Panc1 (cell line): ENCODE measurements around the gene HOTAIR. TPM values are rescaled to one million over a fixed set of nuclear protein-coding genes. Genes with fewer than 3 reads are reported as not detected.

ENCODE experiments used
- ATAC-seq: fragments of 200-7000 bp; cut with Tn5 transposase; 2 replicates; pipeline ENCODE4 v1.9.1; 2020; ENCODE audit warnings: mild to moderate bottlenecking, moderate library complexity
- BruUV-seq: library from RNA; stranded (reverse); fragments of 400-500 nt; replicated peaks from 2 replicates; lab custom pipeline; 2021; lab: Mats Ljungman, UMichigan
- CTCF ChIA-PET: fragments of 300-600 bp; sonication (Branson Sonifier 250); formaldehyde crosslinking; loops from one replicate; lab custom pipeline; 2022; ENCODE audit warnings: antibody characterized with exemption; lab: Charles Lee
- POLR2A ChIA-PET: fragments of 300-600 bp; sonication (Branson Sonifier 250); formaldehyde crosslinking; loops from one replicate; lab custom pipeline; 2022; ENCODE audit warnings: antibody characterized with exemption; lab: Charles Lee
- DNase-seq: peaks from one replicate; pipeline ENCODE4 v3.0.0-alpha.2; 2010; ENCODE audit warnings: low read depth, low spot score
- H3K27ac ChIP-seq: 2 replicates; pipeline ENCODE4 v1.5.1; 2011; ENCODE audit warnings: mild to moderate bottlenecking, low read length, inconsistent platforms
- H3K27me3 ChIP-seq: fragments of 200-500 bp; sonication (Bioruptor generic); 2 replicates; pipeline ENCODE4 v1.6.0; 2014; ENCODE audit warnings: low read length, inconsistent platforms; ENCODE audit not compliant: control insufficient read depth, insufficient read depth
- H3K36me3 ChIP-seq: fragments of 200-500 bp; sonication (Bioruptor generic); 2 replicates; pipeline ENCODE4 v1.5.1; 2014; ENCODE audit warnings: inconsistent platforms, mild to moderate bottlenecking, low read length, moderate library complexity; ENCODE audit not compliant: control insufficient read depth, insufficient read depth
- H3K4me1 ChIP-seq: 2 replicates; pipeline ENCODE4 v1.5.1; 2011; ENCODE audit warnings: inconsistent platforms, mild to moderate bottlenecking, low read length, moderate library complexity; ENCODE audit not compliant: control insufficient read depth, insufficient read depth
- H3K4me3 ChIP-seq, 2 experiments: 2 replicates each; pipeline ENCODE4 v1.5.1; 2011 to 2012; ENCODE audit warnings: low read depth in 2 of 2, low read length in 2 of 2, mild to moderate bottlenecking in 2 of 2, inconsistent platforms in 1 of 2, moderate library complexity in 1 of 2
- H3K9me3 ChIP-seq: fragments of 200-500 bp; sonication (Bioruptor generic); 2 replicates; pipeline ENCODE4 v1.5.1; 2014; ENCODE audit warnings: low read depth, mild to moderate bottlenecking, inconsistent platforms, low read length, moderate library complexity; ENCODE audit not compliant: control insufficient read depth, insufficient read depth
- POLR2AphosphoS5 ChIP-seq: IDR thresholded peaks from 2 replicates; pipeline ENCODE4 v1.6.1; 2012; ENCODE audit warnings: mild to moderate bottlenecking, low read depth, low read length, moderate library complexity
- SIN3A ChIP-seq: IDR thresholded peaks from 2 replicates; pipeline ENCODE4 v1.6.1; 2012; ENCODE audit warnings: low read depth, mild to moderate bottlenecking, low read length, moderate library complexity, borderline replicate concordance; ENCODE audit not compliant: insufficient read depth
- TCF7L2 ChIP-seq: IDR thresholded peaks from 2 replicates; pipeline ENCODE4 v1.6.1; 2011; ENCODE audit warnings: mild to moderate bottlenecking, low read depth, low read length, inconsistent platforms
- in situ Hi-C: cut with HindIII; loops from 2 replicates; pipeline ENCODE4 v1.10.0; 2016; ENCODE audit warnings: low sequenced_read_pairs, low pct_unique_long_range_greater_than_20kb
- intact Hi-C: fragments of 100-400 bp; cut with micrococcal nuclease; formaldehyde crosslinking; loops from one replicate; pipeline ENCODE4 v1.10.0; 2022; ENCODE audit not compliant: unreplicated experiment
- total RNA-seq: library from RNA; stranded (reverse); gene quantifications from one replicate; pipeline ENCODE4 v1.2.1, GENCODE V29; 2021; ENCODE audit not compliant: unreplicated experiment
- TF ChIP-seq, protein P1 (sequence below), 2 experiments: IDR thresholded peaks; 2 replicates each; pipeline ENCODE4 v1.6.1; 2011 to 2012; ENCODE audit warnings: low read depth in 2 of 2, control low read depth in 1 of 2, low read length in 1 of 2, mild to moderate bottlenecking in 1 of 2, moderate library complexity in 1 of 2; ENCODE audit not compliant: insufficient read depth in 1 of 2
- TF ChIP-seq, protein P2 (sequence below): fragments of 450-650 bp; IDR thresholded peaks from 2 replicates; pipeline ENCODE4 v1.5.1; 2017; ENCODE audit warnings: mild to moderate bottlenecking

Gene HOTAIR
- total RNA-seq, 1 experiment from 2014 or later, result 31.7 TPM

DNA sequence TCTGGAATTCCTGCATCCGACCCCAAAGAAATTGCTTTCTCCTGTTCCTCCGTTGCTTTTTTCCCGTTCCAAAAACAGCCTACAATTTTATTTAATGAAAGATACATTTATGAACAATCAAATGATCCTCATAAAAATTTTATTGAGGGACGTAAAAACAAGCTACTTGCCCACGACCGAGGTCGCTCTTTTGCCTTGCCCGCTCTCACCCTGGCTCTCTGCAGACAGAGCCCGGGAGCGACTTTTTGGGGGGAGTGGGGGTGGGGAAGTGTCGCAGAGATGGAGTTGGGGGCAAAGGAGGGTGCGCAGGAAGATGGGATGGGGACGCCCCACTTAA is 24.1 kb upstream of the HOTAIR start:
- intact Hi-C loops (loop anchor here (10.0 kb wide), 1 partner anchor 614 kb away; the partner anchor contains the start of gene SP1), in situ Hi-C loops (no loop called here)
- Histone ChIP-seq H3K36me3 (peaks cover 3% of the 10 kb centered on the region), H3K27me3 (no peaks in the 10 kb centered on the region), H3K9me3 (no peaks in the 10 kb centered on the region), H3K4me3 (peak overlapping the region; percentile 66 to 67), H3K27ac (peak overlapping the region; percentile 99), H3K4me1 (peaks cover 14% of the 10 kb centered on the region)
- no TSS peak for BruUV-seq
- ATAC-seq, result no peak
- TF ChIP-seq TCF7L2 (peak; percentile 63; the same call in 1 of the 2 replicates), SIN3A (no peak)
- ChIA-PET CTCF (interaction anchor here (0.6 to 1.7 kb wide), 2 partner anchors 11 to 14 kb away, joined by 6 to 9 read pairs; partner anchors contain the start of gene HOXC10), POLR2A (interaction anchor here (0.7 to 1.2 kb wide), 2 partner anchors 11 to 13 kb away, joined by 3 to 9 read pairs; no protein-coding TSS in a partner anchor)
- no peak for DNase-seq

- ChIA-PET POLR2A (interaction anchor here (0.7 to 1.2 kb wide), 2 partner anchors 10 to 12 kb away, joined by 3 to 9 read pairs; no protein-coding TSS in a partner anchor), CTCF (interaction anchor here (1.6 to 1.7 kb wide), 2 partner anchors 10 to 13 kb away, joined by 5 to 9 read pairs; partner anchors contain the start of gene HOXC10)
- DNase-seq (no peak), ATAC-seq (peak; percentile 28)
- Histone ChIP-seq H3K4me3 (peak overlapping the region; percentile 66 to 67), H3K27me3 (no peaks in the 10 kb centered on the region), H3K36me3 (peaks cover 3% of the 10 kb centered on the region), H3K9me3 (no peaks in the 10 kb centered on the region), H3K27ac (peak overlapping the region; percentile 99), H3K4me1 (peaks cover 9% of the 10 kb centered on the region)
- intact Hi-C loops, result loop anchor here (10.0 kb wide), 1 partner anchor 614 kb away; the partner anchor contains the start of gene SP1
- BruUV-seq, result no TSS peak
- in situ Hi-C loops, result no loop called here
- TF ChIP-seq, protein P1, sequence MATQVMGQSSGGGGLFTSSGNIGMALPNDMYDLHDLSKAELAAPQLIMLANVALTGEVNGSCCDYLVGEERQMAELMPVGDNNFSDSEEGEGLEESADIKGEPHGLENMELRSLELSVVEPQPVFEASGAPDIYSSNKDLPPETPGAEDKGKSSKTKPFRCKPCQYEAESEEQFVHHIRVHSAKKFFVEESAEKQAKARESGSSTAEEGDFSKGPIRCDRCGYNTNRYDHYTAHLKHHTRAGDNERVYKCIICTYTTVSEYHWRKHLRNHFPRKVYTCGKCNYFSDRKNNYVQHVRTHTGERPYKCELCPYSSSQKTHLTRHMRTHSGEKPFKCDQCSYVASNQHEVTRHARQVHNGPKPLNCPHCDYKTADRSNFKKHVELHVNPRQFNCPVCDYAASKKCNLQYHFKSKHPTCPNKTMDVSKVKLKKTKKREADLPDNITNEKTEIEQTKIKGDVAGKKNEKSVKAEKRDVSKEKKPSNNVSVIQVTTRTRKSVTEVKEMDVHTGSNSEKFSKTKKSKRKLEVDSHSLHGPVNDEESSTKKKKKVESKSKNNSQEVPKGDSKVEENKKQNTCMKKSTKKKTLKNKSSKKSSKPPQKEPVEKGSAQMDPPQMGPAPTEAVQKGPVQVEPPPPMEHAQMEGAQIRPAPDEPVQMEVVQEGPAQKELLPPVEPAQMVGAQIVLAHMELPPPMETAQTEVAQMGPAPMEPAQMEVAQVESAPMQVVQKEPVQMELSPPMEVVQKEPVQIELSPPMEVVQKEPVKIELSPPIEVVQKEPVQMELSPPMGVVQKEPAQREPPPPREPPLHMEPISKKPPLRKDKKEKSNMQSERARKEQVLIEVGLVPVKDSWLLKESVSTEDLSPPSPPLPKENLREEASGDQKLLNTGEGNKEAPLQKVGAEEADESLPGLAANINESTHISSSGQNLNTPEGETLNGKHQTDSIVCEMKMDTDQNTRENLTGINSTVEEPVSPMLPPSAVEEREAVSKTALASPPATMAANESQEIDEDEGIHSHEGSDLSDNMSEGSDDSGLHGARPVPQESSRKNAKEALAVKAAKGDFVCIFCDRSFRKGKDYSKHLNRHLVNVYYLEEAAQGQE (IDR thresholded peaks at IDR 0.05; ENCODE audit: insufficient read depth in 1 of 2, low read depth in 2 of 2, low read length in 1 of 2), result 0 out of 4 replicates have a peak, but pooled peaks of 1 of the 2 experiments have one; percentile 18
- peak; percentile 38; the same call in 1 of the 2 replicates for TF ChIP-seq POLR2AphosphoS5
- TF ChIP-seq, protein P2, sequence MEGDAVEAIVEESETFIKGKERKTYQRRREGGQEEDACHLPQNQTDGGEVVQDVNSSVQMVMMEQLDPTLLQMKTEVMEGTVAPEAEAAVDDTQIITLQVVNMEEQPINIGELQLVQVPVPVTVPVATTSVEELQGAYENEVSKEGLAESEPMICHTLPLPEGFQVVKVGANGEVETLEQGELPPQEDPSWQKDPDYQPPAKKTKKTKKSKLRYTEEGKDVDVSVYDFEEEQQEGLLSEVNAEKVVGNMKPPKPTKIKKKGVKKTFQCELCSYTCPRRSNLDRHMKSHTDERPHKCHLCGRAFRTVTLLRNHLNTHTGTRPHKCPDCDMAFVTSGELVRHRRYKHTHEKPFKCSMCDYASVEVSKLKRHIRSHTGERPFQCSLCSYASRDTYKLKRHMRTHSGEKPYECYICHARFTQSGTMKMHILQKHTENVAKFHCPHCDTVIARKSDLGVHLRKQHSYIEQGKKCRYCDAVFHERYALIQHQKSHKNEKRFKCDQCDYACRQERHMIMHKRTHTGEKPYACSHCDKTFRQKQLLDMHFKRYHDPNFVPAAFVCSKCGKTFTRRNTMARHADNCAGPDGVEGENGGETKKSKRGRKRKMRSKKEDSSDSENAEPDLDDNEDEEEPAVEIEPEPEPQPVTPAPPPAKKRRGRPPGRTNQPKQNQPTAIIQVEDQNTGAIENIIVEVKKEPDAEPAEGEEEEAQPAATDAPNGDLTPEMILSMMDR, result no peak
Observed at GRCh38 chr12:53998110-53998899, 23.6 kb upstream of the HOTAIR start.
